ENCODE measurements around the gene GRK6.

GRCh38 chr5:177435847-177436536 lies 9.5 kb downstream of the GRK6 start:
- TF ChIP-seq CTCF (IDR thresholded peaks at IDR 0.05) (no peak), POLR2AphosphoS5 (IDR thresholded peaks at IDR 0.05; ENCODE audit: insufficient read depth in 1 of 2, low read depth in 1 of 2) (no peak)

All from vagina (tissue), 2 donors.